ENCODE measurements around the gene HGFAC. TPM values are rescaled to one million over a fixed set of nuclear protein-coding genes. Genes with fewer than 3 reads are reported as not detected.

Gene HGFAC
- polyA plus RNA-seq, 1 of the 3 experiments (the other 2 are of a cell fraction), result 0.43 TPM

- Histone ChIP-seq H3K36me3 (replicated peaks in 1 of 2; ENCODE audit: control insufficient read depth in 1 of 2, insufficient read depth in 2 of 2, low read length in 1 of 2) (peaks cover 0 to 28% of the 10 kb centered on the region in 2 experiments), H3K4me3 (ENCODE audit: low read depth in 2 of 2, low read length in 1 of 2) (no peak overlapping the region), H3K9me2 (no peaks in the 10 kb centered on the region), H4K20me1 (ENCODE audit: insufficient read depth) (no peaks in the 10 kb centered on the region), H3K27me3 (ENCODE audit: insufficient read depth) (no peaks in the 10 kb centered on the region), H3K9me3 (no peaks in the 10 kb centered on the region), H3K4me2 (no peak overlapping the region), H3K27ac (ENCODE audit: low read depth in 2 of 2, low read length in 1 of 2) (no peak overlapping the region), H2AFZ (ENCODE audit: low read depth) (no peak overlapping the region), H3K4me1 (ENCODE audit: control insufficient read depth in 1 of 2, insufficient read depth in 2 of 2, low read depth in 1 of 2, low read length in 1 of 2) (peaks cover 0 to 2% of the 10 kb centered on the region in 2 experiments; a peak in 1 of 4 replicates), H3F3A (replicated peaks; ENCODE audit: insufficient read depth) (no peaks in the 10 kb centered on the region), H3K9ac (no peak overlapping the region), H3K79me2 (ENCODE audit: insufficient read depth) (no peaks in the 10 kb centered on the region)
- TF ChIP-seq RXRA (IDR thresholded peaks at IDR 0.05; ENCODE audit: borderline replicate concordance, low read depth), result no peak
- TF ChIP-seq, protein P1, sequence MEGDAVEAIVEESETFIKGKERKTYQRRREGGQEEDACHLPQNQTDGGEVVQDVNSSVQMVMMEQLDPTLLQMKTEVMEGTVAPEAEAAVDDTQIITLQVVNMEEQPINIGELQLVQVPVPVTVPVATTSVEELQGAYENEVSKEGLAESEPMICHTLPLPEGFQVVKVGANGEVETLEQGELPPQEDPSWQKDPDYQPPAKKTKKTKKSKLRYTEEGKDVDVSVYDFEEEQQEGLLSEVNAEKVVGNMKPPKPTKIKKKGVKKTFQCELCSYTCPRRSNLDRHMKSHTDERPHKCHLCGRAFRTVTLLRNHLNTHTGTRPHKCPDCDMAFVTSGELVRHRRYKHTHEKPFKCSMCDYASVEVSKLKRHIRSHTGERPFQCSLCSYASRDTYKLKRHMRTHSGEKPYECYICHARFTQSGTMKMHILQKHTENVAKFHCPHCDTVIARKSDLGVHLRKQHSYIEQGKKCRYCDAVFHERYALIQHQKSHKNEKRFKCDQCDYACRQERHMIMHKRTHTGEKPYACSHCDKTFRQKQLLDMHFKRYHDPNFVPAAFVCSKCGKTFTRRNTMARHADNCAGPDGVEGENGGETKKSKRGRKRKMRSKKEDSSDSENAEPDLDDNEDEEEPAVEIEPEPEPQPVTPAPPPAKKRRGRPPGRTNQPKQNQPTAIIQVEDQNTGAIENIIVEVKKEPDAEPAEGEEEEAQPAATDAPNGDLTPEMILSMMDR (IDR thresholded peaks at IDR 0.05), result peak; percentile 22
- ChIA-PET CTCF (interaction anchor here (0.7 to 1.2 kb wide), 6 partner anchors 9 to 1198 kb away, joined by 3 to 4 read pairs (median 3); no protein-coding TSS in a partner anchor), POLR2A (interaction anchor here (0.6 kb wide), 1 partner anchor 345 kb away, joined by 3 read pairs; no protein-coding TSS in a partner anchor)
- WGBS (ENCODE audit: low lambda C conversion rate), result 98% methylated on average over 15 of the region's 22 CpGs
- no peak for DNase-seq
Observed at GRCh38 chr4:3418029-3418762, 23.6 kb upstream of the HGFAC start.

DNA sequence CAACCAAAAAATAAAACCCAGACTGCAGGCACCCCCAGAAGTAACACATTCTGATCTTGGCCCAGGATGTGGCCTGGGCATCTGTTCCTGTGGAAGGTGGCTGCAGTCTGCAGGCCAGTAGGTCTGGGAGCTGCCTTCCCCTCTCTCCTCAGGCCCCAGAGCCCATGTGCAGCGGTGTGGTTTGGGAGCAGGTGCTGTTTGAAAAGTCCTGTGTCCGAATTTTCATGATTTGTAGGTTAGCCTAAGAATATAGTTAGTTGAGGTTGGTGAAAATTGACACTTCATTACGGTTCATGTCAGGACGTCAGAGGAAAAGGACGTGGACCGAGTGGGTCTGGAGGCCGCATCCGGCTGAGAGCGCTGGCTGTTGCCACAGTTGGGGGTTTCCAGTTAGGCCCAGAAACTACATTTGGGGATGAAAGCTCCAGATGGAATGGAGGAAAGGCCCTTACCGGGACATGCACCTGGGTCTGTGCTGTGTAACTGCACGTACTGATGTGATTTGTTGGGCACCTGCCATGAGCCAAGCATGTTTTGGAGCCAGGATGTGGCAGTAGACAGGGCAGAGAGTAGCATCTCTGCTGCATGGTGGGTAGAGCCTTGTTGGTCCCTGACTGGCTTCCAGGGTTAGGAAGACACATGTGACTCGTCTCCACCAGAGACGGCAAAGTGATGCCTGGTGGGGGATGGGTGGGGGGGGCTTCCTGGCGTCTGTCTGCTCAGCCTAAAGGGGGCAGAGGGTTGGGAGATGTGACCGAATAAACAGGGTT, 21.7 kb upstream of the HGFAC start:
- CTCF ChIA-PET, result interaction anchor here (0.5 to 2.1 kb wide), 3 partner anchors 10 to 143 kb away, joined by 3 to 8 read pairs (median 4); no protein-coding TSS in a partner anchor
- no peak overlapping the region for H3K9ac ChIP-seq

More for the DNA sequence above, 21.7 kb upstream of the HGFAC start:
- Histone ChIP-seq H2AFZ (ENCODE audit: low read depth) (no peak overlapping the region), H3K36me3 (replicated peaks in 1 of 2; ENCODE audit: control insufficient read depth in 1 of 2, insufficient read depth in 2 of 2, low read length in 1 of 2) (peaks cover 2 to 36% of the 10 kb centered on the region in 2 experiments), H3K27ac (ENCODE audit: low read depth in 2 of 2, low read length in 1 of 2) (no peak overlapping the region), H3K4me1 (ENCODE audit: control insufficient read depth in 1 of 2, insufficient read depth in 2 of 2, low read depth in 1 of 2, low read length in 1 of 2) (peaks cover 0 to 2% of the 10 kb centered on the region in 2 experiments; a peak in 1 of 4 replicates), H3K9me3 (no peaks in the 10 kb centered on the region), H3K27me3 (ENCODE audit: insufficient read depth) (no peaks in the 10 kb centered on the region), H3K4me3 (ENCODE audit: low read depth in 2 of 2, low read length in 1 of 2) (no peak overlapping the region), H3F3A (replicated peaks; ENCODE audit: insufficient read depth) (no peaks in the 10 kb centered on the region), H4K20me1 (ENCODE audit: insufficient read depth) (no peaks in the 10 kb centered on the region), H3K4me2 (no peak overlapping the region), H3K79me2 (ENCODE audit: insufficient read depth) (no peaks in the 10 kb centered on the region), H3K9me2 (no peaks in the 10 kb centered on the region)
- TF ChIP-seq MEF2A (IDR thresholded peaks at IDR 0.05; ENCODE audit: borderline replicate concordance, low read depth), result no peak
- no peak for TF ChIP-seq YY1 (IDR thresholded peaks at IDR 0.05; ENCODE audit: low read depth)
- TF ChIP-seq, protein P2, sequence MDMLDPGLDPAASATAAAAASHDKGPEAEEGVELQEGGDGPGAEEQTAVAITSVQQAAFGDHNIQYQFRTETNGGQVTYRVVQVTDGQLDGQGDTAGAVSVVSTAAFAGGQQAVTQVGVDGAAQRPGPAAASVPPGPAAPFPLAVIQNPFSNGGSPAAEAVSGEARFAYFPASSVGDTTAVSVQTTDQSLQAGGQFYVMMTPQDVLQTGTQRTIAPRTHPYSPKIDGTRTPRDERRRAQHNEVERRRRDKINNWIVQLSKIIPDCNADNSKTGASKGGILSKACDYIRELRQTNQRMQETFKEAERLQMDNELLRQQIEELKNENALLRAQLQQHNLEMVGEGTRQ (IDR thresholded peaks at IDR 0.05; ENCODE audit: borderline replicate concordance, low read depth, low read length), result no peak
- TF ChIP-seq SMC3 (IDR thresholded peaks at IDR 0.05; ENCODE audit: low read depth, low read length), result no peak
- TF ChIP-seq RFX5 (IDR thresholded peaks at IDR 0.05; ENCODE audit: low read length), result no peak
- TF ChIP-seq RAD21 (IDR thresholded peaks at IDR 0.05; ENCODE audit: low read length), result no peak
- no peak for TF ChIP-seq EZH2phosphoT487 (IDR thresholded peaks at IDR 0.05; ENCODE audit: borderline replicate concordance, low read depth)
- no peak for TF ChIP-seq MAX (IDR thresholded peaks at IDR 0.05; ENCODE audit: low read depth)
- TF ChIP-seq TEAD4 (IDR thresholded peaks at IDR 0.05; ENCODE audit: borderline replicate concordance, insufficient read depth), result no peak
- no peak for TF ChIP-seq GATA2 (CRISPR knock-in tag; IDR thresholded peaks at IDR 0.05)
- no peak for TF ChIP-seq IRF3 (IDR thresholded peaks at IDR 0.05; ENCODE audit: low read depth, low read length)
- no peak for TF ChIP-seq SIN3A (IDR thresholded peaks at IDR 0.05; ENCODE audit: borderline replicate concordance, low read depth, low read length)
- no peak for TF ChIP-seq FOSL2 (IDR thresholded peaks at IDR 0.05; ENCODE audit: borderline replicate concordance, low read depth)
- no peak for DNase-seq
- POLR2A ChIA-PET, result interaction anchor here (0.7 kb wide), 1 partner anchor 943 kb away, joined by 3 read pairs; no protein-coding TSS in a partner anchor
- WGBS (ENCODE audit: low lambda C conversion rate), result 86% methylated on average over 12 of the region's 15 CpGs
